HepG2 (cell line): ENCODE data around the gene SLC5A4. TPM values are rescaled to one million over a fixed set of nuclear protein-coding genes. Genes with fewer than 3 reads are reported as not detected.

Source experiments
- EP300 ChIP-seq, 3 experiments: sonication (generic) in 1 of 3; formaldehyde crosslinking in 1 of 3; IDR thresholded peaks; 2 replicates each; pipeline versions ENCODE4 v1.5.1 to v1.6.1; 2011 to 2020; ENCODE audit warnings: low read depth in 2 of 3, low read length in 2 of 3, borderline replicate concordance in 1 of 3, improper control_type of control experiment in 1 of 3, mild to moderate bottlenecking in 1 of 3, missing genetic modification reagents in 1 of 3, moderate library complexity in 1 of 3
- FOXA1 ChIP-seq, 2 experiments: fragments of 450-650 bp in 1 of 2; sonication (generic) in 1 of 2; formaldehyde crosslinking in 1 of 2; IDR thresholded peaks; 2 replicates each; pipeline versions ENCODE4 v1.4.0 to v1.6.1; 2016 to 2020; ENCODE audit warnings: missing genetic modification reagents in 1 of 2
- HNF4G ChIP-seq, 2 experiments: sonication (generic) in 1 of 2; formaldehyde crosslinking in 1 of 2; IDR thresholded peaks; 2 replicates each; pipeline versions ENCODE4 v1.4.0 to v1.6.1; 2011 to 2020; ENCODE audit warnings: borderline replicate concordance in 2 of 2, low read depth in 2 of 2, mild to moderate bottlenecking in 2 of 2, low read length in 1 of 2, missing genetic modification reagents in 1 of 2, moderate library complexity in 1 of 2
- ONECUT2 ChIP-seq: sonication (generic); formaldehyde crosslinking; IDR thresholded peaks from 2 replicates; pipeline ENCODE4 v1.4.0; 2020; ENCODE audit warnings: missing genetic modification reagents
- PITX1 ChIP-seq: sonication (generic); formaldehyde crosslinking; IDR thresholded peaks from 2 replicates; pipeline ENCODE4 v1.5.1; 2020; ENCODE audit warnings: mild to moderate bottlenecking, missing genetic modification reagents
- SAFB2 ChIP-seq: sonication (generic); formaldehyde crosslinking; IDR thresholded peaks from 2 replicates; pipeline ENCODE4 v1.5.1; 2020; ENCODE audit warnings: missing genetic modification reagents, low read depth, mild to moderate bottlenecking, borderline replicate concordance
- SALL1 ChIP-seq: sonication (generic); formaldehyde crosslinking; IDR thresholded peaks from 2 replicates; pipeline ENCODE4 v1.8.0; 2022; ENCODE audit warnings: mild to moderate bottlenecking, missing genetic modification reagents
- ZNF629 ChIP-seq: sonication (generic); formaldehyde crosslinking; conservative IDR thresholded peaks from 2 replicates; pipeline ENCODE4 v1.5.0; 2020; ENCODE audit warnings: missing genetic modification reagents
- polyA plus RNA-seq, 8 experiments: library from polyadenylated mRNA; depleted of rRNA in 3 of 8; stranded (reverse) in 7 of 8; unstranded in 1 of 8; fragments of >200 nt; fragmentation: Illumina TruSeq in 4 of 8; extraction: Trizol in 4 of 8; gene quantifications; 2 replicates each; pipeline versions ENCODE4 v1.2.1 to v1.2.3, GENCODE V29; 2011 to 2016; ENCODE audit warnings: low read depth in 4 of 8, missing spikeins in 1 of 8, mixed read lengths in 1 of 8; ENCODE audit not compliant: insufficient read depth in 1 of 8
- total RNA-seq, 5 experiments: library from RNA; depleted of rRNA; stranded (reverse); fragments of >200 nt; fragmentation: Illumina TruSeq; extraction: Trizol; gene quantifications; 2 replicates each; pipeline ENCODE4 v1.2.3, GENCODE V29; 2016; ENCODE audit warnings: low read depth in 1 of 5
- TF ChIP-seq, protein P1 (sequence below): sonication (generic); formaldehyde crosslinking; IDR thresholded peaks from 2 replicates; pipeline ENCODE4 v1.5.0; 2020; ENCODE audit warnings: mild to moderate bottlenecking, missing genetic modification reagents, borderline replicate concordance
- TF ChIP-seq, protein P2 (sequence below): fragments of 450-650 bp; IDR thresholded peaks from 2 replicates; pipeline ENCODE4 v1.6.1; 2017; ENCODE audit warnings: mild to moderate bottlenecking
- TF ChIP-seq, protein P3 (sequence below): sonication (generic); formaldehyde crosslinking; IDR thresholded peaks from 2 replicates; pipeline ENCODE4 v1.4.0; 2020; ENCODE audit warnings: missing genetic modification reagents; ENCODE audit errors: not compliant biosample characterization
- TF ChIP-seq, protein P4 (sequence below): IDR thresholded peaks from 2 replicates; pipeline ENCODE4 v1.6.1; 2018; ENCODE audit warnings: missing genetic modification reagents, mild to moderate bottlenecking, missing compliant biosample characterization

Gene SLC5A4
- total and polyA plus RNA-seq, 2 of the 13 experiments (the other 11 are each of a cell fraction or from before 2014, with no cell fraction given): not detected

DNA sequence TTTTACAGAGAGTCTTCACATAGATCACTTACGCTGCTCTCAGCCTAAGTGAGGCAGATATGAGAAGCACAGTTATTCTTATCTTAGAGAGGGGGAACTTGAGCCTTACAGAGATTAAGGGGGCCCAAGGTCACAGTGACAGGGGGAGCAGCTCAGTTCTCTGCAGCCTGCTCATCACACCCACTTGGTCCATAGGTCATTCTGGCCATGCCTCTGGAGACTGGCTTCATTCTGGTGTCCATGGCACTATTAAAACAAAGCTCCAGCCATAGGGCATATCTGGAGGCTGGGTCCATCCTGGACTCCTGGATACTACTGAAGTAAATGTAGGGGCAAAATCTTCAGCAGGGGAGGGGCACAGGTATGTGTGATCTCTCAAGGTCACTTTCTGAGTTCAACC, 5.9 kb downstream of the SLC5A4 start (continued):
- TF ChIP-seq EP300 (IDR thresholded peaks at IDR 0.05; ENCODE audit: low read depth in 2 of 2, low read length in 2 of 2): peak in 1 of 2 experiments; percentile 20; a peak in 1 of 4 replicates
- TF ChIP-seq EP300 (CRISPR knock-in tag; IDR thresholded peaks at IDR 0.05; ENCODE audit: borderline replicate concordance): no peak
- TF ChIP-seq FOXA1 (IDR thresholded peaks at IDR 0.05): no peak
- no peak for TF ChIP-seq FOXA1 (CRISPR knock-in tag; IDR thresholded peaks at IDR 0.05)
- TF ChIP-seq, protein P1, sequence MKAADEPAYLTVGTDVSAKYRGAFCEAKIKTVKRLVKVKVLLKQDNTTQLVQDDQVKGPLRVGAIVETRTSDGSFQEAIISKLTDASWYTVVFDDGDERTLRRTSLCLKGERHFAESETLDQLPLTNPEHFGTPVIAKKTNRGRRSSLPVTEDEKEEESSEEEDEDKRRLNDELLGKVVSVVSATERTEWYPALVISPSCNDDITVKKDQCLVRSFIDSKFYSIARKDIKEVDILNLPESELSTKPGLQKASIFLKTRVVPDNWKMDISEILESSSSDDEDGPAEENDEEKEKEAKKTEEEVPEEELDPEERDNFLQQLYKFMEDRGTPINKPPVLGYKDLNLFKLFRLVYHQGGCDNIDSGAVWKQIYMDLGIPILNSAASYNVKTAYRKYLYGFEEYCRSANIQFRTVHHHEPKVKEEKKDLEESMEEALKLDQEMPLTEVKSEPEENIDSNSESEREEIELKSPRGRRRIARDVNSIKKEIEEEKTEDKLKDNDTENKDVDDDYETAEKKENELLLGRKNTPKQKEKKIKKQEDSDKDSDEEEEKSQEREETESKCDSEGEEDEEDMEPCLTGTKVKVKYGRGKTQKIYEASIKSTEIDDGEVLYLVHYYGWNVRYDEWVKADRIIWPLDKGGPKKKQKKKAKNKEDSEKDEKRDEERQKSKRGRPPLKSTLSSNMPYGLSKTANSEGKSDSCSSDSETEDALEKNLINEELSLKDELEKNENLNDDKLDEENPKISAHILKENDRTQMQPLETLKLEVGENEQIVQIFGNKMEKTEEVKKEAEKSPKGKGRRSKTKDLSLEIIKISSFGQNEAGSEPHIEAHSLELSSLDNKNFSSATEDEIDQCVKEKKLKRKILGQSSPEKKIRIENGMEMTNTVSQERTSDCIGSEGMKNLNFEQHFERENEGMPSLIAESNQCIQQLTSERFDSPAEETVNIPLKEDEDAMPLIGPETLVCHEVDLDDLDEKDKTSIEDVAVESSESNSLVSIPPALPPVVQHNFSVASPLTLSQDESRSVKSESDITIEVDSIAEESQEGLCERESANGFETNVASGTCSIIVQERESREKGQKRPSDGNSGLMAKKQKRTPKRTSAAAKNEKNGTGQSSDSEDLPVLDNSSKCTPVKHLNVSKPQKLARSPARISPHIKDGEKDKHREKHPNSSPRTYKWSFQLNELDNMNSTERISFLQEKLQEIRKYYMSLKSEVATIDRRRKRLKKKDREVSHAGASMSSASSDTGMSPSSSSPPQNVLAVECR (CRISPR knock-in tag): no peak; the same call in 1 of the 2 replicates
- TF ChIP-seq ZNF629: 0 out of 2 replicates have a peak, but pooled peaks have one; percentile 13
- TF ChIP-seq, protein P2, sequence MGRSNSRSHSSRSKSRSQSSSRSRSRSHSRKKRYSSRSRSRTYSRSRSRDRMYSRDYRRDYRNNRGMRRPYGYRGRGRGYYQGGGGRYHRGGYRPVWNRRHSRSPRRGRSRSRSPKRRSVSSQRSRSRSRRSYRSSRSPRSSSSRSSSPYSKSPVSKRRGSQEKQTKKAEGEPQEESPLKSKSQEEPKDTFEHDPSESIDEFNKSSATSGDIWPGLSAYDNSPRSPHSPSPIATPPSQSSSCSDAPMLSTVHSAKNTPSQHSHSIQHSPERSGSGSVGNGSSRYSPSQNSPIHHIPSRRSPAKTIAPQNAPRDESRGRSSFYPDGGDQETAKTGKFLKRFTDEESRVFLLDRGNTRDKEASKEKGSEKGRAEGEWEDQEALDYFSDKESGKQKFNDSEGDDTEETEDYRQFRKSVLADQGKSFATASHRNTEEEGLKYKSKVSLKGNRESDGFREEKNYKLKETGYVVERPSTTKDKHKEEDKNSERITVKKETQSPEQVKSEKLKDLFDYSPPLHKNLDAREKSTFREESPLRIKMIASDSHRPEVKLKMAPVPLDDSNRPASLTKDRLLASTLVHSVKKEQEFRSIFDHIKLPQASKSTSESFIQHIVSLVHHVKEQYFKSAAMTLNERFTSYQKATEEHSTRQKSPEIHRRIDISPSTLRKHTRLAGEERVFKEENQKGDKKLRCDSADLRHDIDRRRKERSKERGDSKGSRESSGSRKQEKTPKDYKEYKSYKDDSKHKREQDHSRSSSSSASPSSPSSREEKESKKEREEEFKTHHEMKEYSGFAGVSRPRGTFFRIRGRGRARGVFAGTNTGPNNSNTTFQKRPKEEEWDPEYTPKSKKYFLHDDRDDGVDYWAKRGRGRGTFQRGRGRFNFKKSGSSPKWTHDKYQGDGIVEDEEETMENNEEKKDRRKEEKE: no peak
- TF ChIP-seq, protein P3, sequence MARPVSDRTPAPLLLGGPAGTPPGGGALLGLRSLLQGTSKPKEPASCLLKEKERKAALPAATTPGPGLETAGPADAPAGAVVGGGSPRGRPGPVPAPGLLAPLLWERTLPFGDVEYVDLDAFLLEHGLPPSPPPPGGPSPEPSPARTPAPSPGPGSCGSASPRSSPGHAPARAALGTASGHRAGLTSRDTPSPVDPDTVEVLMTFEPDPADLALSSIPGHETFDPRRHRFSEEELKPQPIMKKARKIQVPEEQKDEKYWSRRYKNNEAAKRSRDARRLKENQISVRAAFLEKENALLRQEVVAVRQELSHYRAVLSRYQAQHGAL: no peak
- TF ChIP-seq HNF4G (IDR thresholded peaks at IDR 0.05; ENCODE audit: borderline replicate concordance, low read depth, low read length): peak; percentile 46; the same call in 1 of the 2 replicates
- peak; percentile 44; the same call in 1 of the 2 replicates for TF ChIP-seq HNF4G (CRISPR knock-in tag; IDR thresholded peaks at IDR 0.05; ENCODE audit: borderline replicate concordance, low read depth)
- TF ChIP-seq, protein P4, sequence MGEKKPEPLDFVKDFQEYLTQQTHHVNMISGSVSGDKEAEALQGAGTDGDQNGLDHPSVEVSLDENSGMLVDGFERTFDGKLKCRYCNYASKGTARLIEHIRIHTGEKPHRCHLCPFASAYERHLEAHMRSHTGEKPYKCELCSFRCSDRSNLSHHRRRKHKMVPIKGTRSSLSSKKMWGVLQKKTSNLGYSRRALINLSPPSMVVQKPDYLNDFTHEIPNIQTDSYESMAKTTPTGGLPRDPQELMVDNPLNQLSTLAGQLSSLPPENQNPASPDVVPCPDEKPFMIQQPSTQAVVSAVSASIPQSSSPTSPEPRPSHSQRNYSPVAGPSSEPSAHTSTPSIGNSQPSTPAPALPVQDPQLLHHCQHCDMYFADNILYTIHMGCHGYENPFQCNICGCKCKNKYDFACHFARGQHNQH (CRISPR knock-in tag): no peak
- no peak for TF ChIP-seq ONECUT2 (CRISPR knock-in tag)
- peak; percentile 48; the same call in 1 of the 2 replicates for TF ChIP-seq SALL1 (CRISPR knock-in tag)
- TF ChIP-seq SAFB2 (CRISPR knock-in tag): no peak
- 0 out of 2 replicates have a peak, but pooled peaks have one; percentile 25 for TF ChIP-seq PITX1 (CRISPR knock-in tag)
